T-helper 2 cell treated with Interferon-gamma antibody and Interleukin-4, amounts not matched to agents 5 μg/mL and 100 μg/mL, for 36 hours (primary cell): ENCODE measurements around the gene TMPRSS11A.

Experiments
- DNase-seq: peaks from one replicate; pipeline ENCODE4 v3.0.0; 2021; ENCODE audit warnings: low spot score
- H3K27ac Mint-ChIP-seq: one replicate; pipeline ENCODE4 v1.8.0; 2021; ENCODE audit warnings: mild to moderate bottlenecking, mixed read lengths
- H3K27me3 Mint-ChIP-seq: one replicate; pipeline ENCODE4 v1.8.0; 2021; ENCODE audit warnings: low read depth, mixed read lengths
- H3K36me3 Mint-ChIP-seq: one replicate; pipeline ENCODE4 v1.8.0; 2021; ENCODE audit warnings: low read depth, mixed read lengths
- H3K4me1 Mint-ChIP-seq: one replicate; pipeline ENCODE4 v1.8.0; 2021; ENCODE audit warnings: low read depth, mixed read lengths
- H3K4me3 Mint-ChIP-seq: one replicate; pipeline ENCODE4 v1.8.0; 2022; ENCODE audit warnings: mild to moderate bottlenecking, moderate library complexity, mixed read lengths
- H3K9me3 Mint-ChIP-seq: one replicate; pipeline ENCODE4 v1.8.0; 2021; ENCODE audit warnings: mixed read lengths

The TMPRSS11A gene

GRCh38 chr4:67874986-67875385, 88.3 kb downstream of the TMPRSS11A start:
- H3K27ac Mint-ChIP-seq = no peak overlapping the region
- DNase-seq = no peak
- H3K9me3 Mint-ChIP-seq = no peaks in the 10 kb centered on the region
- no peaks in the 10 kb centered on the region for H3K4me1 Mint-ChIP-seq
- H3K4me3 Mint-ChIP-seq = no peak overlapping the region
- H3K36me3 Mint-ChIP-seq = no peaks in the 10 kb centered on the region
- H3K27me3 Mint-ChIP-seq = peaks cover 3% of the 10 kb centered on the region

DNA sequence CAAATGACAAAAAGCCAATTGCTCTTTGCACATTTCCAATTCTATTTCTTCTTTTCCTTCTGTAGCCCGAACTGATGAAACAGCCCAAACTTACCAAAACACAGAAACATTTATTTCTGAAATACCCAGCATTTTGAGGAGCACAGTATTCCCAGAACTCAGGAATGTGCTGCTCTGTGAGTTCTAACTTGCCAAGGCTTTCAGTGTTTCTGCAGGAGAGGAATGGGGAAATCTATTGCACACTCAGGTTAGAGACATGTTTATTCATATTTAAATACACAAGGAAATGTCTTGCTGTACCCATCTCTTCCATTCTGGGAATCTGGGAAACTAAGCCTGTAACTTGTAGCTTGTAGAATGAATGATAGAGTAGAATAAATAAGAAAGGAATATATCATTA, 90.2 kb downstream of the TMPRSS11A start:
- Mint-ChIP-seq H3K27ac (no peak overlapping the region), H3K27me3 (peaks cover 3% of the 10 kb centered on the region), H3K9me3 (no peaks in the 10 kb centered on the region), H3K36me3 (no peaks in the 10 kb centered on the region), H3K4me3 (no peak overlapping the region), H3K4me1 (no peaks in the 10 kb centered on the region)
- DNase-seq = no peak

DNA sequence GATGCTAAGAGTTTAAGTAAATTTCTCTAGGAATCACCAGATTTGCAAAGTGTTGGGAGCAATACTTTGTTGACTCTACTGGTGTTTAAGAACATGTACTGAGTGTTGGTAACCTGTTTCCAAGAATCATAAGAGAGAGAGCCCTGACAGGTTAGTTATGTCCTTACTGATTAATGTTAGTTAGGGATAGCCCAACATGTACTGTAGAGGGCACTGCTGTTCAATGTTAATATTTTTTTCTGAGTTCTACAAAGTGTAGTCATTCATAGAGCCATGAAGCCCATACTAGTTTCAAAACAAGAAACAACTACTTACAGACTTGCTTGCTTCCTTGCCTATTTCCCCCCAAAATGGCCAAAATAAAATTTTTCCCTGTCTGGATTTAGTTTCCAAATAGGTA, 91.4 kb downstream of the TMPRSS11A start:
- Mint-ChIP-seq H3K27ac (no peak overlapping the region), H3K27me3 (no peaks in the 10 kb centered on the region), H3K9me3 (no peaks in the 10 kb centered on the region), H3K4me3 (no peak overlapping the region), H3K36me3 (no peaks in the 10 kb centered on the region), H3K4me1 (no peaks in the 10 kb centered on the region)
- no peak for DNase-seq

- Mint-ChIP-seq H3K4me1 (no peaks in the 10 kb centered on the region), H3K4me3 (no peak overlapping the region), H3K36me3 (no peaks in the 10 kb centered on the region), H3K27ac (no peak overlapping the region), H3K27me3 (no peaks in the 10 kb centered on the region), H3K9me3 (no peaks in the 10 kb centered on the region)
- no peak for DNase-seq
Measured at GRCh38 chr4:67869580-67870190, 93.6 kb downstream of the TMPRSS11A start.

- Mint-ChIP-seq H3K4me1 (no peaks in the 10 kb centered on the region), H3K27me3 (no peaks in the 10 kb centered on the region), H3K36me3 (no peaks in the 10 kb centered on the region), H3K27ac (no peak overlapping the region), H3K4me3 (no peak overlapping the region), H3K9me3 (no peaks in the 10 kb centered on the region)
- DNase-seq = no peak
Measured at GRCh38 chr4:67861513-67861912, 101.8 kb downstream of the TMPRSS11A start.
